Endodermal cell (in vitro differentiated cells): Measurements from ENCODE around the gene ARHGAP40. TPM values are rescaled to one million over a fixed set of nuclear protein-coding genes. Genes with fewer than 3 reads are reported as not detected.

Experiments
- DNase-seq: peaks from one replicate; pipeline ENCODE4 v3.0.0-alpha.2; 2017
- H3K27ac ChIP-seq: 2 replicates; pipeline ENCODE4 v1.5.1; 2013; ENCODE audit warnings: mild to moderate bottlenecking, low read depth, low read length, moderate library complexity
- H3K27me3 ChIP-seq: 2 replicates; pipeline ENCODE4 v1.6.1; 2013; ENCODE audit warnings: mild to moderate bottlenecking, low read length, moderate library complexity; ENCODE audit not compliant: insufficient read depth, control insufficient read depth, poor library complexity, severe bottlenecking
- H3K36me3 ChIP-seq: 2 replicates; pipeline ENCODE4 v1.7.0; 2013; ENCODE audit warnings: mild to moderate bottlenecking, low read length, moderate library complexity; ENCODE audit not compliant: control insufficient read depth, insufficient read depth
- H3K4me1 ChIP-seq: one replicate; pipeline ENCODE4 v1.7.0; 2013; ENCODE audit warnings: low read length; ENCODE audit not compliant: control insufficient read depth, insufficient read depth
- H3K4me3 ChIP-seq: 2 replicates; pipeline ENCODE4 v1.5.1; 2013; ENCODE audit warnings: mild to moderate bottlenecking, low read length, moderate library complexity
- H3K9ac ChIP-seq: 2 replicates; pipeline ENCODE4 v1.6.1; 2013; ENCODE audit warnings: mild to moderate bottlenecking, low read length, moderate library complexity; ENCODE audit not compliant: poor library complexity, severe bottlenecking; ENCODE audit errors: extremely low read depth
- H3K9me3 ChIP-seq: 2 replicates; pipeline ENCODE4 v1.6.1; 2013; ENCODE audit warnings: mild to moderate bottlenecking, low read length, moderate library complexity; ENCODE audit not compliant: control insufficient read depth
- H3K27ac Mint-ChIP-seq: 2 replicates; pipeline ENCODE4 v1.8.0; 2020; ENCODE audit warnings: mixed read lengths
- H3K27me3 Mint-ChIP-seq: 2 replicates; pipeline ENCODE4 v1.8.0; 2021; ENCODE audit warnings: mild to moderate bottlenecking, mixed read lengths; ENCODE audit not compliant: insufficient read depth
- H3K36me3 Mint-ChIP-seq: 2 replicates; pipeline ENCODE4 v1.8.0; 2020; ENCODE audit warnings: low read depth, mixed read lengths
- H3K4me1 Mint-ChIP-seq: 2 replicates; pipeline ENCODE4 v1.8.0; 2020; ENCODE audit warnings: mixed read lengths
- H3K4me3 Mint-ChIP-seq: 2 replicates; pipeline ENCODE4 v1.8.0; 2020; ENCODE audit warnings: mild to moderate bottlenecking, moderate library complexity, mixed read lengths
- H3K9me3 Mint-ChIP-seq: 2 replicates; pipeline ENCODE4 v1.8.0; 2020; ENCODE audit warnings: mild to moderate bottlenecking, mixed read lengths
- WGBS, 2 experiments: methylation state at CpG; one replicate each; pipeline versions ENCODE4 v1.1.5 to v1.1.7; 2013; ENCODE audit warnings: missing lambda C conversion rate in 2 of 2, mixed read lengths in 1 of 2; ENCODE audit not compliant: insufficient coverage in 1 of 2, insufficient read length in 1 of 2; 5-methylcytosine and 5-hydroxymethylcytosine counted together
- total RNA-seq, 2 donors: library from RNA; stranded (reverse); fragmentation: NEBNext Ultra II Directional in 1 of 2; extraction: Animal tissue kit (Norgen Biotek cat#: 25700) in 1 of 2; gene quantifications; 2 replicates in 1 of 2; 3 replicates in 1 of 2; pipeline ENCODE4 v1.2.1, GENCODE V29; 2021
- TF ChIP-seq, protein P1 (sequence below): fragments of 200-600 bp; sonication (generic); conservative IDR thresholded peaks from 2 replicates; pipeline ENCODE4 v1.5.0; 2021; ENCODE audit warnings: antibody characterized with exemption, mild to moderate bottlenecking

ARHGAP40 gene
- total RNA-seq, 2 donors from 2014 or later, result 5.5 to 18.5 TPM

DNA sequence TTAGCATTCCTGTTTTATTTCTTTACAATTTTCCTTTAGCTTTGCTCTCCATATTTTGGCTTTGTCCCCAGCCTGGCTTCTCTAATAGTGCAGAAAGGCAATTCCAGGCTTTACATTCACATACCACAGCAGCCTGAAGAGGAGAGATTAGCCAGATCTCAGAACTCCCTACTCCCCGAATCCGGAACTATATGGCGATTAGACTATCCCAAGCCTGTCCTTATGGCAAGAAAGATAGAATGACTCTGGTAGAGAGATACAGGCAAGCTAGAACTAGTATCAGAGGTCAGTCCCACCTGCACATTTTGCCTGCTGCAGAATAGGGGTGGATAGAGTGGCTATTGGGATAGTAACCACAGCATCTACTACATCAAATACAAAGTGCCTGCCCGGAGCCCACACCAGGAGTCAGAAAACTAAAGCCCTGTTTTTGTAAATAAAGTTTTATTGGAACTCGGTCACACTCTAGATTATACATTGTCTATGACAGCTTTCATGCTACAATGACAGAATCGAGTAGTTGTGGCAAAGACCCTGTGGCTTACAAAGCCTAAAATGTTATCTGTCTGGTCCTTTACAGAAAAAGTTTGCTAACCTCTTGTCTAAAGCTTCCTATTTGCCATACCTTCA is 37.7 kb upstream of the ARHGAP40 start:
- Mint-ChIP-seq H3K27me3 (no peaks in the 10 kb centered on the region), H3K36me3 (peaks cover 41% of the 10 kb centered on the region), H3K27ac (no peak overlapping the region), H3K4me1 (peaks cover 55% of the 10 kb centered on the region), H3K9me3 (no peaks in the 10 kb centered on the region), H3K4me3 (no peak overlapping the region)
- Histone ChIP-seq H3K27ac (no peak overlapping the region), H3K9me3 (peaks cover 4% of the 10 kb centered on the region), H3K4me3 (no peak overlapping the region), H3K4me1 (peaks cover 13% of the 10 kb centered on the region), H3K9ac (no peak overlapping the region), H3K27me3 (no peaks in the 10 kb centered on the region), H3K36me3 (peaks cover 59% of the 10 kb centered on the region)
- no peak for DNase-seq
- WGBS, 2 experiments, result 97% methylated on average over 3 to 6 of the region's 6 CpGs
- TF ChIP-seq, protein P1, sequence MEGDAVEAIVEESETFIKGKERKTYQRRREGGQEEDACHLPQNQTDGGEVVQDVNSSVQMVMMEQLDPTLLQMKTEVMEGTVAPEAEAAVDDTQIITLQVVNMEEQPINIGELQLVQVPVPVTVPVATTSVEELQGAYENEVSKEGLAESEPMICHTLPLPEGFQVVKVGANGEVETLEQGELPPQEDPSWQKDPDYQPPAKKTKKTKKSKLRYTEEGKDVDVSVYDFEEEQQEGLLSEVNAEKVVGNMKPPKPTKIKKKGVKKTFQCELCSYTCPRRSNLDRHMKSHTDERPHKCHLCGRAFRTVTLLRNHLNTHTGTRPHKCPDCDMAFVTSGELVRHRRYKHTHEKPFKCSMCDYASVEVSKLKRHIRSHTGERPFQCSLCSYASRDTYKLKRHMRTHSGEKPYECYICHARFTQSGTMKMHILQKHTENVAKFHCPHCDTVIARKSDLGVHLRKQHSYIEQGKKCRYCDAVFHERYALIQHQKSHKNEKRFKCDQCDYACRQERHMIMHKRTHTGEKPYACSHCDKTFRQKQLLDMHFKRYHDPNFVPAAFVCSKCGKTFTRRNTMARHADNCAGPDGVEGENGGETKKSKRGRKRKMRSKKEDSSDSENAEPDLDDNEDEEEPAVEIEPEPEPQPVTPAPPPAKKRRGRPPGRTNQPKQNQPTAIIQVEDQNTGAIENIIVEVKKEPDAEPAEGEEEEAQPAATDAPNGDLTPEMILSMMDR, result no peak

DNA sequence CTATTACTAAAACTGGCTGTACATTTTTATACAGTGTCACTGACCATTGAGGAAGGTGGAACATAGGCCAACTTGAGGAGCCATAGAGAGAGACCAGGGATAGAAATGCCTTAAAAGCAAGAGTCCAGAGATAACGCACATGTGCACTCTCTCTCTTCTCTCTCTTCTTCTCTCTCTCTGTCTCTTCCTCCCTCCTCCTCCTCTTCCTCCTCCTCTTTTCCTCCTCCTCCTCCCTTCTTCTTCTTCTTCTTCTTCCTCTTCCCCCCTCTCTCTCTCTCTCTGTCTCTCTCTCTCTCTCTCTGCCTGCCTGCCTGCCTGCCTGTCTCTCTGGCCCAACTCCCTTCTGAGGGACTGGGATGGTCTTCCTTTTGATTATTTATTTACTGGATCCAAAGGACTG is 36.9 kb upstream of the ARHGAP40 start:
- H3K4me1 ChIP-seq, result peaks cover 13% of the 10 kb centered on the region
- DNase-seq, result no peak

DNA sequence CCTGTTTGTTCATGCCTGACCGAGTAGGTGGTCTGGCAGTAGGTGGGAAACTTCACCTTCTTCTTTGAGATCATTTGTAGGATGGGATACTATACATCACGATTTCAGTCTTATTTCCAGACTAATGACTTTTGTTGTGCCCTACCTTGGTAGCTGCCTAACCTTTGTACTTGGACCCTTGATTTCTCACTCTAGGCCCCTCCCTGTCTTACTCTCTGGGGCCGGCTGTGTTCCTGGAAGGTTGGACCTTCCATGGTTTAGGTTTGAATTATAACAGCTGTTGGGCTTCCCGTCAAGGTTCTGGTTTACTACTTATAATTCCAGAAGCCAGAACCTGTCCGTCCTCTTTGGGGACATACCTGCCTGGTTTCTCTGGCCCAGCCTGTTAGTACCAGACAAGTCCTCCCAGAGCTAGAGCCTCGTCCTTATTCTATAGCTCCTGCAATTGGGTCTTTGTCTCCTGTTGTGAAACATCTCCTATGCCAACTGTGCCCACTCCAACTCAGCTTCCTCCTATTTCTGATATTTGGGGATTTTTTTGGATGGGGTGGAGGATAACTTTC is 35.5 kb upstream of the ARHGAP40 start:
- Histone ChIP-seq H3K27ac (no peak overlapping the region), H3K9ac (no peak overlapping the region), H3K27me3 (no peaks in the 10 kb centered on the region), H3K36me3 (peaks cover 73% of the 10 kb centered on the region), H3K4me1 (peaks cover 9% of the 10 kb centered on the region), H3K9me3 (peaks cover 4% of the 10 kb centered on the region), H3K4me3 (no peak overlapping the region)
- H3K4me3 Mint-ChIP-seq, result no peak overlapping the region
- peaks cover 37% of the 10 kb centered on the region for H3K4me1 Mint-ChIP-seq
- no peak overlapping the region for H3K27ac Mint-ChIP-seq
- WGBS, 2 experiments, result 93 to 97% methylated on average over 3 to 6 of the region's 6 CpGs
- no peaks in the 10 kb centered on the region for H3K27me3 Mint-ChIP-seq
- TF ChIP-seq, protein P1, result no peak
- H3K9me3 Mint-ChIP-seq, result no peaks in the 10 kb centered on the region
- DNase-seq, result no peak
- peaks cover 45% of the 10 kb centered on the region for H3K36me3 Mint-ChIP-seq

More for the DNA sequence above, 36.9 kb upstream of the ARHGAP40 start:
- WGBS, 2 experiments, result 100% methylated on average over 1 of the region's 1 CpG
- H3K9me3 Mint-ChIP-seq, result no peaks in the 10 kb centered on the region
- TF ChIP-seq, protein P1, result no peak
- H3K4me3 Mint-ChIP-seq, result no peak overlapping the region
- H3K27ac ChIP-seq, result no peak overlapping the region
- peaks cover 49% of the 10 kb centered on the region for H3K4me1 Mint-ChIP-seq
- no peaks in the 10 kb centered on the region for H3K27me3 ChIP-seq
- H3K27me3 Mint-ChIP-seq, result no peaks in the 10 kb centered on the region
- H3K9me3 ChIP-seq, result peaks cover 4% of the 10 kb centered on the region
- no peak overlapping the region for H3K27ac Mint-ChIP-seq
- no peak overlapping the region for H3K9ac ChIP-seq
- H3K36me3 ChIP-seq, result peaks cover 60% of the 10 kb centered on the region
- H3K4me3 ChIP-seq, result no peak overlapping the region
- peaks cover 39% of the 10 kb centered on the region for H3K36me3 Mint-ChIP-seq
